Occipital lobe (tissue), 2 donors: ENCODE data around the gene BBIP1. TPM values are rescaled to one million over a fixed set of nuclear protein-coding genes. Genes with fewer than 3 reads are reported as not detected.

Experiments used
- DNase-seq: peaks from one replicate; lab custom pipeline; 2025; lab: John Stamatoyannopoulos, UW
- total RNA-seq: library from RNA; depleted of rRNA; stranded (reverse); fragments of >200 nt; gene quantifications from one replicate; pipeline ENCODE4 v1.2.3, GENCODE V29; 2014

Gene BBIP1
- total RNA-seq, 1 donor from 2014 or later: 78.1 TPM

DNA sequence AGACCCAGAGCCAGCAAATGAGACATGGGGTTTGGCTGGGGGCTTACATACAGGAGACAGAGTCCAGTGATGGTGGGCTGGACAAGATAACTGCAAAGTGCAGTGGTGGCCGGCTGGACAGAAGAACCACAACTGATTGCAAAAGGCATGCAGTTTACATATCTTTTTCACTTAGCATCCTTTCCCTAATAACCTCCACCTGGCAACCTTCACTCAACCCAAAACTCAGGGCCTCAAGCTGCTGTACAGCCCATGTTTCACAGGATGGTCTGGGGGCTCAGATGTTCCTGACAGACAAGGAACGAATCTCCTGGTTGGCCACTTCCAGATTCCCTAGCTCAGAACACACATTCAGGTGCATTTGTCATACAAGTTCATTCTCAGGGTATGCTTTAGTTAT is 55.0 kb downstream of the BBIP1 start:
- no peak for DNase-seq

DNA sequence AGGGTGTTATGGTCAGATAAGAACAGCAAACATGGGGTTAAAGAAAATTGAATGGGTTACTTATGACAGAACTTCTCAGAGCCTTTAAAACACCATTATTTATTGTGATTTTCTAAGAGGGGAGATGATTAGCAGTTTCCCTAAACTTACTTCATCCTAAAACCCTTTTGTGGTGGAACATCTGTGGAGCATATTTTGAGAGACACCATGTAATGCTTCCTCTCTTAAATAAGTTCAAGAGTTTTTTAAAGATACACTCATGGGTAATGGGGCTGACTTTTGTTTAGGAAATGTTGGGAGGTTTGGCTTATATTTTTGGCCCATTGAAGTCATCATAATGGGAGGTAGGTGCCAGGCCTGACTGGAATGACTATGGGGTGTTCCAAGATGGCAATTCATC is 55.6 kb downstream of the BBIP1 start:
- no peak for DNase-seq

DNA sequence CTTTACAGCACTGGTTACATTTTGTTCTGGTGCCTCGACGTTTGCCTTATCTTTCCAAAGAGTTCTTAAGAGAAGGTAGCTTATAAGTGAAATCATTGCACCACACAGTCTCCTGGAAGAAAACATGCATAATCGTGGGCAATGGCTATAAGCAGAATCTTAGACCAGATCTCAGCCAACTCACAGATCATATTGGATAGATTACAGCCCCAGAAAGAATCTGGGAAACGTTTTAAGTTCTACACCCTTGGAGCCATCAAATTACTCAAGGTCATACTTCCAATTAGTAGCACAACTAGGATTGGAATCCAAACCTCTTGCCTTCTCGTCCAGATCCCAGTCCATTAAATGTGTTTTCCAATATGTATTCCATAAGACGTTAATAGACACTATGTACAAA is 56.0 kb downstream of the BBIP1 start:
- no peak for DNase-seq

DNA sequence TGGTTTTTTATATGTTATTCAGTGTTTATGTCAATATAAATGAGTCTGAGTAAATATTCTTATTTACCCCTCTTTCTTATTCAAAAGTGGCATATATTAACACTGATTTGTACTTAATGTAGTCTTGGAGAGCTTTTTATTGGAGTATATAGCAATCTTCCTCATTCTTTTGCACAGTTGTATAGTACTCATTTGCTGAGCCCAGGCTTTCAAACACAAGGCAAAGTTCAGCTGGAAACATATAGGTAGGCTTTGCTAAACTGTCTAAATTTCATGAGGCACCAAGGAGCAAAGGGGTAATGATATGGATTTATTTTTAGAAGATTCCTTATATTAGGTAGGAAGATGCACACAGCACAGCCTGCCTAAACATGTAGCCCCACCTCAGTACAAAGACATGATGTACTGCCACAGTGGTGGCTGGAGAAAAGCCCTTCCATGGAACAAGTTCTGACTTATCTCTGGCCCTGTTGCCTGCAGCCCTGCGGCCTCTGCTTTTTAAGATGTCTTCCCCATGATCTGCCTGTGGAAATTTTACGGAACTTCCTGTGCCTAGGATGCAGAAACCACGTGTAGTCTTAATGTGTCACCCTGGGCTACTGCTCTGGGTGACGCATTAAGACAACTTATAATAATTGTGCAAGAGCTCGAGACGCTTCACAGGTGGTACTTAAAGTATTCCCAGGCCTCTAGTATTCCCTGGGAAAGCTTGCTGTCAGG is 56.9 kb downstream of the BBIP1 start:
- DNase-seq: no peak

DNA sequence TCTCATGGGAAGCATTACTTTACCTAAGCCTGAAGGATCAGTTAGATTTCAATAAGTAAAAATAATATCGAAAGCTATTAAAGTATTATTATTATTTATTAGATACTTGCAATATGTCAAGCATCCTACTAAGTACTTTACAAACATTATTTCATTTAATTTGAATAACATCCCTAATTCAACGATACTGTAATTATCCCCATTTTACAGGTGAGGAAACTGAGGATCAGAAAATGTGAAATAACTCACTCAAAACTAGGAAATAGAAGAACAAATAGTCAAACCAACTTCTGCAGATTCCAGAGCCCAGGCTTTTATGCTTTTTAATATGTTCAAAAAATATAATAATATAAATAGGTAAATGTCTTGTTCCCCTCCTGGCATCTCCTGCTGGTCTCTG is 57.5 kb downstream of the BBIP1 start:
- DNase-seq: no peak

DNA sequence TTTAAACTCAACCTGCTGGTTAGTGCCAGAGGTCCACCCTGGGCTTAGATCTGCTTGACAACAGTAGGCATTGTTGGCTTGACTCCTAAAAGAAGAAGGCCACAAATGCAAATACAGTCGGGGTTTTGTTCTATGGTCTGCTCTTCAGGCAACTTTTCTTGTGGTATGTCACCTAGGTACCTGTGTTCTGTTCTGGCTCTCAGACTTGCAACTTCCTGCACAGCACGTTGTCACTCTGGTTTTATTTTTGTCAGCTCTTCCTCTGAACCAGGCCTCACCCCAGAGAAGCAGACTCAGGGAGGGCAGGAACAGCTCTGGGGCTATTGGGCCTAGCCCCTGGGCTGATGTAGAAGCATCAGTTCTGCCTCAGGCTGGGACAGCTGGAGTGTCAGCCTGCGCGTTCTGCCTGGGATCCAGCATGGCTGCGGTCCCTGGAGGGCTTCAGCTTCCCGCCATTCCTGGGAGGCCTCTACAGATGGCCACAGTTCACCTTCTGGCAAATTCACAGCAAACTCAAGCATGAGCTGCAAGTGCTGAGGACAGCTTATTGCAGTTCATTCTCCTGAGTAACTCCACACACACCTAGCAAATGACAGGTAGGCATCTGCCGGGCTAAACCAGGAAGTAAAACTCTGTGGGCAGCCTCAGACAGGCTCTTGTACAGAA is 58.3 kb downstream of the BBIP1 start:
- no peak for DNase-seq

DNA sequence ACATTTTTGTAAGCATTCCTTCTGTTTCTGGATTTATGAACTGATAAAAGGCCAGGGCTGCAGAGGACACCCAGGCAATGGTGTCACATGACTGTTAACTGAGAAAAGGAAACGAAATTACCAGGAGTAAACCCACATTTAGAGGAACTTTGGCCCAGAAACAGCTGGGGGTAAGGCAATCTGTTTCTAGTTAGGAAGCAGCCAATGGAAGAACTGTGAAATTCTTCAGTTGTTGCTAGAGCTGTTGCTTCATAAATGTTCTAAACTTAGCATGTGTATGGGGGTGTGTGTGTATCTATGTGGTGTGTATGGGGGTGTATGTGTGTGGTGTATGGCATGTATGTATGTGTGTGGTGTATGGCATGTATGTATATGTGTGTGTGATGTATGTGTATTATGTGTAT is 59.0 kb downstream of the BBIP1 start:
- no peak for DNase-seq

DNA sequence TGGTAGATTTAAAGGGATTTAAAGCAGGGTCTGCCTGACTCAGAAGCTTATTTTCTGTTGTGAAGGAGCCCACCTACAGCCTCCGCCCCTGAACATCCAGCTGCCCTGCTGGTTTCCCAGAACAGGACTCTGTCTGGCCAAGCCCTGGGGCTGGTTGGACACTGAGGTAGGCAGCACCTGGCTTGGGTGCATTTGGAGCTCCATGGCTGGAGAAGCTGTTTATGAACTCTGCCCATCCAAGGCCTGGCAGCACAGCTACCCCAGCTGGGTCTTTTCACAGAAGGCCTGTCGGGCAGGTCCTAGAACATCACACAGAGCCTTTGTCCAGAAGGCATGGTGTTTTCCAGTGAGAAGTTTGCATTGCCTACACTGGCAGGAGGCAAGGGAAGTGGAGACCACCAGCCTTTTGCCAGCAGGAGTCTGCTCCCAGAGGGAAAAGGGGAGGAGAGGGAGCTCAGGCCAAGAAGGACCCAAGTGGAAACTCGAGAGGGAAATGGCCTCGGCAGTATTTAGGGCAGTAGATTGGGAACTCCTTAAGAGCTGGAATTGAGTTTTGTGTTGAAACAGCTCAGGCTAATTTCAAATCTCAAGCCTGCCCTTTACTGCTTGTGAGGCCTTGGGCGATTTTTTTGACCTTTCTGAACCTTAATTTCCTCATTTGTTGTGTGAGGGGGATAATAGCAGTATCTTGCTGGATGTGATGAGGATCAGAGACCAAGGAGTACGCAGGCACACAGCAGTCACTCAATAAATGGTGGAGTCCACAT is 59.6 kb downstream of the BBIP1 start:
- DNase-seq: no peak

DNA sequence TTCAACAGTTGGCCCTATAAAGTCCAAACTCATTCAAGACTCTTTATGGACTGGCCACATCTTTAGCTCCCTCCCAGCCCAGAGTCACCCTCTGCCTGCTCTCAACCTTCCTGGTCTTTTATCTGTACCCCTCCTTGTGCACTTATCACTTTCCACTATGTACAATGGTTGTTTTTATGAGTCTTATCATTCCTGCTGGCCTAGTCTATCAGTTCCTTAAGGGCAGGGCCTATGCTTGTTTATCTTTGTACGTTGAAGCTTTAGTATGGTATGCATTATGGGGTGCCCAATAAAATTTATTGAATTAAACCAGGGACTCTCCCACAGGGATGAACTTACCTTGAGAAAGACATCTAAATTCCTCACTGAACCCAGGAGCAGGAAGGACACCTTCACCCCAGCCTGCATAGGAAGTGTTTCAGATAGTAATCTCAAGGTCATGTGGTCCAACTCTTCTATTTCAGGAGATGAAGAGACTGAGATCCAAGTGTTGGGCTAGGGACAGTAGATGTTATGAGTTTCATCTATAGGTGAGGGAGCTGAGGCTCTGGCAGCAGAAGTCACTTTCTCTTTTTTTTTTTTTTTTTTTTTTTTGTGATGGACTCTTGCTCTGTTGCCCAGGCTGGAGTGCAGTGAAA is 60.6 kb downstream of the BBIP1 start:
- no peak for DNase-seq

DNA sequence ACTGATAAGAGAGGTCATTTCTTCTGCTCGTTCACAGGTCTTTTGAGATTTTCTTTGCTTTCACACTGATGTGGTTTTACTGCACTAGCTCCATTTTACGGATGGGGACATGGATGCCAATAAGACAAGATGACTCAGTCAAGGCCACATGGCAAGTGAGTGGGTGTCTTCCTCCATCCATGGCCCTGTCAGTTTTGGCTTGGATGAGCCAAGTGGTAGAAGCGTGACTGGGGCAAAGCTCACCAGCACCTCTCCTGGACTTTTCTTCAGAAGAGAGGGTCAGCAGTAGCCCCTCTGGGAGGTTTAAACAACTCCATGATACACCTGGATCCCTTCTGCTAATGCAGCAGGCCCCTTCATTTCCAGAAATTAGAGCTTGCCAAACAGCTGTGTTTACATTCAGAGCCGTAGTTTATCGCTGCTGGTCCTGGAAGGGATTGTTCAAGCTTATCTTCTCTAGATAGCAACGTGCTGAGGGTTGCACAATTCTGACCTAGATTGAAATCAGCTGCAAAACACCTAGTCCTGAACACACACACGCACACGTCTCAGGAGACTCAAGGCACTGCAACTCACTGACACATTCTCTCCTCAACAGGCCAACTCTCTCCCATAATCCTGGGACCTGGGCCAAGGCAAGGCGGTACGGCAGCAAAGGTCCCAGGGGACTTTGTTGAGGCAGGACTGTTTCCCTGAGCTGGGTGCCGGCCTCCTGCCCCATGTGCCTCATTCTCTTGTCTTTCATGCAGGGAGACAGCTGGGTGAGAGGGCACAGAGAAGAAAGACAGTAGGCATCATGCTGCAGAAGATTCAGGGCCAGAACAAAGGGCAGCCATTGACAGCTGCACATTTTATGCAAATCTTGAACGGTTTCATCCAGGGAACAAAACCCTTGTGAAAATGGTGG is 61.5 kb downstream of the BBIP1 start:
- no peak for DNase-seq

DNA sequence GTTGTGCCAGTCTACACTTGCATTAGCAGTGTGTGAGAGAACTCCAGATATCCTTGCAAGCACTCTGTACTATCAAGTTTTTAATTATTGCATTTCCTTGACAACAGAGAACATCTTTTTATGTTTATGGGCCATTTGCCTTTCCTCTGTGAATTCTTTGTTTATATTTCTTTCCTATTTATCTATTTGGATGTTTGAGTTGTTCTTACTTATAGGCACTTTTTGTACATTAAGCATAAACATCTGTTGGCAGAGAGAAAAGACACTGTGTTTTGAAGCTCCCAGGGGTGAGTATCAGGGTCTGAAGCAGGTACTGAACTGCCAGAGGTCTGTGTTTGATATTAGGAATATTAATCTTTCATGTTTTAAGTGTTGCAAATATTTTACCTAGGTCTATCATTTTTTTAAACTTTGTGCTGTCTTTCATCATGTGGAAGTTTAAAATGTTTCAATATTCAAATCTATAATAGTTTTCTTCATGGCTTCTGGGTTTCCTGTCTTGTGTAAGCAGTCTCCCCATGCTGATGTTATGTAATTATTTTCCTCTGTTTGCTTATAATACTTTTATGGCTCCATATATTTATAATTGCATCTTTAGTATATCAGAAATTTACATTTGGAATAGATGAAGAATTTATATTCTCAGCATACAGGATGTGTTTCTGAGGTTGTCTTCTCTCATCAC is 64.9 kb downstream of the BBIP1 start:
- no peak for DNase-seq

DNA sequence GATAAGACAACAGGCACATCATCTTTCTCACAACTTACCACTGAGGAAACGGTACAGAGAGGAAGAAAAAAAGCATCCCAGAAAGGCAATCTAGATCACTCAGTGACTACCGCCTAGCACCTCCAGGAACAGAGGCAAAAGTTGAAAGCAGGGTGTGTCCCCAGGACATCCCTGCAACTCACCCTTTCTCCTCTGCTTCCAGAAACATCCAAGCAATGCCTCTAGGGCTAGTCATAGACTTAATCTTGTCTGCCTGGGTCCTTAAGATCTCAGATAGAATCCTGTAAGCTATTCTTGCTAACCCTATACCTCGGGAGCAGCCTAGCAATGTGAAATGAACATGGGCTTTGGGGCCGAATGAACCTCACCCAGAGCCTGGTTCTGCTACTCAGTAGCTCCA is 66.0 kb downstream of the BBIP1 start:
- DNase-seq: no peak

DNA sequence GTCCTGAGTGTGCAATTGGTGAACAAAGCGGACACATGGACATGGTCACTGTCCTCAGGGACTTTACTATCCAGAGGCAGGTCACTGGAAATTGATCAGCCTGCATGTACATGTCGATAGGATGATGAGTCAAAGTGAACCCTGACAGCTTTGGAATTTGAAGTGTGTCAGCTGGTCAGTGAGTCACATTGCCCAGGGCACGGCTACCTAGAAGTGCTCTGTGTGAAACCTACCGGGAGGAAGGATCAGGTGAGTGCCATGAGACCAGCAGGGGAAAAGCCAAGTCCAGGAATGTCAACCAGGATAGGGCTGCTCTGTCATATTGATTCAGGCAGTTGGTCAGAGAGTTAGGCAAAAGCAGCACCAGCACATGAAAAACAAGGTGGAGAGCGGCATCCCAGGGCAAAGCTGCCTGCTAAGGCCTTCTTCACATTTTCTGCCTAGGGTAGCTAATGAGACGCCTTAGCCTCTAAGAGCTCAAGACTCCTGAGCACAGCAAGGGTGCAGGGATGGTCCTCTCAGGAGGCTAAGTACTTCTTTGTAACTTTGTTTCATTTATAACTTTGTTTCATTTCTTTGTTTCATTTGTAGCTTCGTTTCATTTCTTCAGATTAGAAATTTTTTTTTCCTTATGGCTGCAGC is 66.6 kb downstream of the BBIP1 start:
- no peak for DNase-seq

DNA sequence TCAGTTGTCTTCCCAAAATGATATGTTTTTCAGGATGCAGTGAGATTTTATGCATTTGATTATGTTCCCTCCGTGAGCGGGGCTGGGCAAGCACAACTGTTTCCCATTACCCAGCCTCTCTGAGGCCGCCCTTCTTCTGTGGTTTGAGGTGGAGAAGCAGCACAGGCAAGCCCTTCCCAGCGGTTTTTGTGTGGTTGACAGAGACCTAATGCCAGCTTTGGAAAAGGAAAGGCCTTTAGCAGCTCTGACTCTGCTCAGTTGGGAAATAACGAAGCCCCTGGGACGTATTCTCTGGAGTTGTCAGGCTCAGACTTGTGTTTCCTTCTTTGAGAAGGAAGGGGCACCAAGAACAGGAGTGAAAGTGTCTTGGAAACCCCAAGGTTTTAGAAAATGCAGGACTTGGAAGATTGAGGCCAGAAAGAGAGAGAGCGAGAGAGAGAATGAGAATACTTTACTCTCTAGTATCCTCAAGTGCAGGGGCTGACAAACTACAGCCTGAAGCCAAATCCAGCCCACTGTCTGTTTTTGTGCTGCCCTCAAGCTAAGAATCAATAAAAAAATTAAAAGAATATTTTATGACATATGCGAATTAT is 67.9 kb downstream of the BBIP1 start:
- no peak for DNase-seq

DNA sequence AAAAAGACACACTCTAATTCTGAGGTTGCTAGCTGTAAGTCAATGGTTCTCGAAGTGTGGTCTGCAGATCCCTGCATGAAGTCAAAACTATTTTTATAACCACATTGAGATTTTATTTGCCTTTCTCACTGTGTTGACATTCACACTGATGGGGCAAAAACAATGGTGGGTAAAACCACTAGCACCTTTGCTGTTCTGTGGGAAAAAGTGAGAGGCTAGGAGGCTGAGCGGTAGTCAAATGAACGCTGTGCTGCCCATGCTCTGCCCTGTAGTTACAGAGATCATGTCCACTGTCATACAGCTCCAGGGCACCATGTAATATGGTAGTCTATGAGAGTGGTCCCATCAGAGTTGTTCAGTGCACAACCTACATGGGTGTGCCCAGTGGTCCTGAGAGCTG is 68.9 kb downstream of the BBIP1 start:
- no peak for DNase-seq
